GM19463 (cell line): ENCODE measurements around the gene NLRC5.
"Not testable (repeated sequence)": the region's sequence is repeated elsewhere in the genome, so short reads cannot be mapped to it uniquely, and the experiment has no call there.

Experiments used
- ATAC-seq: cut with Tn5 transposase; IDR thresholded peaks from one replicate; pipeline ENCODE4 v1.9.1; 2021; ENCODE audit warnings: mild to moderate bottlenecking, moderate library complexity; ENCODE audit not compliant: unreplicated experiment

NLRC5 gene

GRCh38 chr16:57000271-57001025 lies 11.1 kb downstream of the NLRC5 start:
- peak; percentile 60 for ATAC-seq

- no peak for ATAC-seq
Measured at GRCh38 chr16:57001026-57001679, 11.8 kb downstream of the NLRC5 start.

DNA sequence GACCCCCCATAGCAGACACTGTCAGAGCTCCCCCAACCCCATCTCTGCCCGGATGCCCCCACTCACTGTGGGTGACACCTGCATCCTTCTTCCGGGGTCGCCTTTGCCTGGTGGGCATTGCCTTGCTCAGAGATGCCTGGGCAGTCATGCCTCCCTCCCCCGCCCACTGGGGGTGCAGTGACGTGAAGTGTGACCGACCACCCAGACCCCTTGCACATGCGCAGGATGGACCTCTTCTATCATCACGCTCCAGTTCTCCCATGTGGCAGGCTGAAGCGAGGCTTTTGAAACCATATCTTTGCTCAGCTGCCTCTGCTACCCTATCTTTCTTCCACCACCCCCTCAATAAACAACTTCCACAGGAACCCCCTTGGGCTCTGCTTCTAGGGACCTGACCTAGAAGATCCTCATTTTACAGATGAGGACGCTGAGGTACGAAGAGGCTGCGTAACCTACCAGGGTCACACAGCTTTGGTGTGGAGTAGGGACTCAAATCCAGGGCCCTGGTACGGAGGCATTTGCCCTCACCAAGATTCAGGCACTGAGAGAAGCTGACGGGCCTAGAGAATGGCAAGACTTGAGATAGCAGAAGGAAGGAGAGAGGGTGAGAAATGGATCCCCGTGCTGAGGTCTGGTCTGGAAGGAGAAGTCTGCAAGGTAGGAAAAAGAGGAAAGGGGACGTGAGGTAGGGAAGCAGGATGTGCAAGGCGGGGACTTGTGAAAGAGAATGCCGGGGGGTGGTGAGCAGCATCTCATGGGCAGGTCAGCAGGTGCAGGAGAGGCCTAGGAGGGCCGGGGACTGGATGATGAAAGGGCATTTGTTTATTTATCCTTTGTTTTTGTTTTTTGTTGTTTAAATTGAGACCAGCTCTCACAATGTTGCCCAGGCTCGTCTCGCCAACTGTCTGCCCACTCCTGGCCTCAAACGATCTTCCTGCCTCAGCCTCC lies 14.4 kb downstream of the NLRC5 start:
- no peak for ATAC-seq

DNA sequence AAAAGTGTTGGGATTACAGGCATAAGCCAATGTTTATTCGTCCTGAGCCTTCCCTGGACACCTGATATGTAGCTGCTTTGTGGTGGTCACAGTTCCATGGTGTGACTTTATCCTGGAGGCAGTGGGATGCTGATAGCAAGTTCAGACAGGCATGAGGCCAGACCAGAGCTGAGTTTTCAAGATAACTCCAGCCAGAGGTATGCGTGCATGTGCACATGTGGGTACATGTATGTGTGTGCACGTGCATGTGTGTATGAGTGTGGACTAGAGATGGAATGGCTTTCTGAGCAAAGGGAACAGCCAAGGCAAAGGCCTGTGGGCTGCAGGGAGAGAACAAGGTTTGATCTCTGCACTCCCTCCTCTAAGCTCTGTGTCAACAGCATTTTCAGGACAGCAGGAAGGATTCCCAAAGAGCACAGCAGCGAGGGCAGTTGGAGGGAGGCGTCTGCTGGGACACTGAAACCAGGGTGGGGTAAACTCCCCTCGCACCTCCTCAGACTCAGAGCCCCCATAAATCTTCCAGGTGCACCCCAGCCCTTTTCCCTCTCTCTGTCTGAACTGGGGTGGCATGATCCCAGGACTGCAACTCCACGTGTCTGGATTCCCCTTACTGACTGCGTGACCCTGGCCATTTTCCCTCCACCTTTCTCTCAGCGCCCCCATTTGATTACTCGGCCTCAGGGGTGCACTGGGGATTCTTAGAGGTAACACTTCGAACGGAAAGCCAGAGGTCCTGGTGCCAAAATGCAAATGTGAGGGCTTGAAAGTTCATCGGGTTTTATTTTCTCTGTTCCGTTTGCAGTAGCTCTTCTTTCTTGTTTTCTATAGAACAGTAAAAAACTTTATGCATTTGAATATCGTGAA lies 15.3 kb downstream of the NLRC5 start:
- no peak for ATAC-seq

GRCh38 chr16:57005597-57005996 lies 16.2 kb downstream of the NLRC5 start:
- ATAC-seq = not testable (repeated sequence)

GRCh38 chr16:57007050-57007449 lies 17.7 kb downstream of the NLRC5 start:
- ATAC-seq = no peak

- ATAC-seq = no peak
Measured at GRCh38 chr16:57007530-57007929, 18.2 kb downstream of the NLRC5 start.

- no peak for ATAC-seq
Measured at GRCh38 chr16:57008440-57008839, 19.1 kb downstream of the NLRC5 start.

GRCh38 chr16:57009643-57010170 lies 20.4 kb downstream of the NLRC5 start:
- no peak for ATAC-seq

DNA sequence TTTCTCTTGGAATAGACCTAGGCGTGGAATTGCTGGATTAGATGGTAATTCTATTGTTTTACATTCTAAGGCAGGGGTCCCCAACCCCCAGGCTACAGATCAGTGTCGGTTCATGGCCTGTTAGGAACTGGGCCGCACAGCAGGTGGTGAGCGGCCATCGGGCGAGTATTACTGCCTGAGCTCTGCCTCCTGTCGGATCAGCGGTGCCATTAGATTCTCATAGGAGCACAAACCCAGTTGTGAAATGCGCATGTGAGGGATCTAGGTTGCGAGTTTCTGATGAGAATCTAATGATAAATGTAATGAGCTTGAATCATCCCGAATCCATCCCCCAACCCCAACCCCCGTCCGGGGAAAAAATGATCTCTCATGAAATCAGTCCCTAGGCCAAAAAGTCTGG lies 23.0 kb downstream of the NLRC5 start:
- ATAC-seq = no peak

GRCh38 chr16:57013229-57013628 lies 23.9 kb downstream of the NLRC5 start:
- no peak for ATAC-seq

GRCh38 chr16:57013902-57014301 lies 24.5 kb downstream of the NLRC5 start:
- ATAC-seq = no peak

DNA sequence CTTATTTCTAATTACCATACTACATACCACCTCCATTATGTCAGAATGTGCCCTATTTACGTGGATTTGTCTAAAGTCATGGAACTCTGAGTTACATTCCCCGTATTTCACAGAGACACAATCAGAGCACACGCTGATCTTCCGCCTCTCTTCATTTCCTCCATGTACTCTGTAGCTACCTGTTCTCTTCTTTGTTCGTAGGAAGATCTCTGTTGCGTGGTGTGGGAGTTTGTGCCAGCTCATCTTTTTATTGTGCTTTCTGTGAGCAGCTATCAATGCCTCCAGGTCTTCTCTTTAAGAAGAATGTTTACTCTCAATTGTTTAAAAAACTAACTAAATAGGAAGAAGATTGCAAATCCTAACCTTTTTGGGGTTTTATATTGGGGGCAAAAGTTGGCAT lies 26.9 kb downstream of the NLRC5 start:
- no peak for ATAC-seq

- no peak for ATAC-seq
Measured at GRCh38 chr16:57016831-57017230, 27.5 kb downstream of the NLRC5 start.

- ATAC-seq = no peak
Measured at GRCh38 chr16:57017251-57017650, 27.9 kb downstream of the NLRC5 start.

DNA sequence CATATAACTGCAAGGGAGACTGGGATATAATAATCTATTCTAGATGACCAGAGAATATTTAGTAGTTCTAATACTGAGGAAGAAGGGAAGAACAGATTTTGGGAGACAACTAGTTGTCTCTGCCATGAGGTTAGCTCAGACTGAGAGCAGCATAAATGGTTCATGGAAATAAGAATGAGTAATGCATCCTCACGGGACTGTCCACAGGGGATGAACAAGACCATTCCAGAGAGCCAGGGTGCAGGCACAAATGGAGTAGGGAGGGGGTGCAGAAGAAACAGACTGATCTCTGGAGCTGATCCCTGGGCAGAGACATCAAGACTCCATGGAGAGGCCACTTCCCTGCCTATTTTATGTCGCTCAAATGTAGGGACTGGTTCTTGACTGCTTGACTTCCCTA lies 30.4 kb downstream of the NLRC5 start:
- ATAC-seq = no peak

DNA sequence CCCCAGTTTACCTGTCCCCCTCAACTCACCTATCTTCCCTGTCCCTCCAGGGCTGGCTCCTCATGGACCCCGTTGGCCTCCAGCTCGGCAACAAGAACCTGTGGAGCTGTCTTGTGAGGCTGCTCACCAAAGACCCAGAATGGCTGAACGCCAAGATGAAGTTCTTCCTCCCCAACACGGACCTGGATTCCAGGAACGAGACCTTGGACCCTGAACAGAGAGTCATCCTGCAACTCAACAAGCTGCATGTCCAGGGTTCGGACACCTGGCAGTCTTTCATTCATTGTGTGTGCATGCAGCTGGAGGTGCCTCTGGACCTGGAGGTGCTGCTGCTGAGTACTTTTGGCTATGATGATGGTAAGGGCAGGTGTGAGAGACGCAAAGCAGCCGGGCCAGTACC lies 31.3 kb downstream of the NLRC5 start:
- ATAC-seq = no peak

DNA sequence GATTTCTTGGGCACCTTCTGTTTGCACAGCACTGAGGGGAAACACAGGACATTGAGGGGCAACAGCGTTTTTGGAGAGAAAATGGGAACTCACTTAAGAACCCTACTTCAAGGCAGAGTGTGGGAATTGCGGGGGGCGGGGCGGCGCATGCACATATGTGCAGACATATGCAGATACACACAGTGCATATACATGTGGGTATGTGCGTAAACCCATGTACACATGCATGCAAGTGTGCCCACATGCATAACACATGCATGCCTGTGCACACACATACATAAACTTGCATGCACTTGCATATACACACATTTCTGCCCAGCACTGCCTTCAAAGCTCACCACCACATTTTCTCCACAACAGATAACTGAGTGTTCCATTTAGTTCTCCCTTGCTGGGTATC lies 32.4 kb downstream of the NLRC5 start:
- no peak for ATAC-seq

DNA sequence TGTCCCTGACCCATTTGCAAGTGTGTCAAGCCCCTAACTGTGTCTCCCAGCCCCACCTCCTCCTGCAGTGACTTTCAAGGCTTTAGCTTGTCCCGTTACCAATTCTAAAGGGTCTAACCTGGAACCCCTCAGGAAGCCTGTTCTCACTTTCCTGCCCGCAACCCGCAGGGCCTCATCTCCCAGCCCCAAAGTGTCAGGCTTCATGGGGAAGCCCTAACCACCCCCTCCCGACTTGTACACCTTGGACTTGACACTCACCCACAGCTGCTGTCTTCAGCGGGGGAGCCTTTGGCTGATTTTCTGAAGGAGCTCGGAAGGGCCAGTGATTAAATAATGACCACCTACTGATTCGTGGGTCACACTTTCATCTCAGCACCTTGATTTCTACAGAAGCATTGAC lies 33.1 kb downstream of the NLRC5 start:
- ATAC-seq = no peak

GRCh38 chr16:57023541-57024249 lies 34.3 kb downstream of the NLRC5 start:
- no peak for ATAC-seq
